Measurements from ENCODE around the gene GRID2. TPM values are rescaled to one million over a fixed set of nuclear protein-coding genes. Genes with fewer than 3 reads are reported as not detected.
"Not testable (repeated sequence)": the region's sequence is repeated elsewhere in the genome, so short reads cannot be mapped to it uniquely, and the experiment has no call there.

The GRID2 gene
- total RNA-seq, 1 donor from 2014 or later: 1.4 TPM

DNA sequence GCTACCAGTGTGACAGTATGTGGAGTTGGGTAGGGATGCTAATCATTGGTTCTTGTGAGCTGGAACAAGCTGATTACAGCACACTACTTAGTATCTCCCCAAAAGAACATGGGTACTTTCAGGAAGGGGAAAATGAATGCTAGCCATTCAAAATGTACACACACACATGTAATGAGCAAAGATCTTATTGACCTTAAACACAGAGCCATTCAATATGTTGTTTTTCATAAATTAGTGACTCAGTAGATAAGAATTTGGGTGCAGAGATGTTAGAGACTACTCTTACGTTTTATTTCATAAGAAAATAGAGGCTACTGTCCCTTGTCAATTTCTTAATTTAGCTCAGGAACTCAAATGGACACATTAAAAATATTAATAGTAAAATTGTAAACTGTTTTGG, 1015.3 kb downstream of the GRID2 start:
- no peak for DNase-seq

DNA sequence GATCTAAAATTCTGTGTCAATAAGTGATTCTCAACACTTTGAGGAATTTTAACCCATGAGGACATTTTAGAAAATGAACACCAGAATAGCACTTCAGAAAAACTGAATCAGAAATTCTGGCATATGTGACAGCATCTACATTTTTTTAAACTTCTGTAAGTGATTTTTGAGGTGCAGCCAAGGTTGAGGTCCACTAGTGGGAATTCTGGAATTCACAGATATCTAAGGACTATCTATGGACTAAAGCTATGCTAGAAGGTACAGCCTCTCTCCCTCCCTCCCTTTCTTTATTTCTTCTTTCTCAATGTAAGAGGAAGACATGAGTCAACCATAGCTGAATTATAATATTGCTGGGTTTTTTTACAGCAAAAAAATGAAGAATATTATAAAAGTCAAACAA, 1016.6 kb downstream of the GRID2 start:
- DNase-seq: peak; percentile 31

DNA sequence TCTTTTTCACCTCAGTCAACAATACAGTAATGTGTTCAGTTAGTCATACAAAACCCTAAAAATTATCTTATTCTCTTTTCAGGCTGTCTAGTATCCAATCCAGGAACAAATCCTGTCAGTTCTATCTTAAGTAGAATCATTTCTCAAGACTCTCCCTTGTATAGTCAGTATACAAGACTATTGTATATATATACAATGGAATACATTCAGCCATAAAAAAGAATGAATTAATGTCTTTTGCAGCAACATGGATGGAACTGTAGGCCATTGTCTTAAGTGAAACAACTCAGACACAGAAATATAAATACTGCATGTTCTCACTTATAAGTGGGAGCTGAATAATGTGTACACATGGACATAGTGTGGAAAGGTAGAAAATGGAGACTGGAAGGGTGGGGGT, 1023.6 kb downstream of the GRID2 start:
- no peak for DNase-seq

DNA sequence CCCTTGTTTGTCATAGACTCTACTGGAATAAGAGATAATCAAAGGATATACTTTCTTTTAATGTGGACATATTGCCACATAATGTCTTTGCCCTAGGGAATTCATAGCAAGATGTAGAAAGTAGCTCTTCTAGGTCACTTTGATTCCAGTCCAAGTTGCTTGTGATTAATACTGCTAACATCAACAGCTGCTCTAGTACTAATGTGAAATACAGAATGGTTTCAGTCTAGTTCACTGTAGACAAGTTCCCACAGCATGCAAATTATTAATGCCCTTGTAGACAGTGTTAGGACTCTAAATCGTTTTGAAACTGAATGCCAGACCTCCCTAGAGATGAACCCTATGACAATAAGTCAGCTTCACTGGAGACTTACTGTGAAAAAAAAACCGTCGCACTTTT, 1030.2 kb downstream of the GRID2 start:
- DNase-seq: no peak

DNA sequence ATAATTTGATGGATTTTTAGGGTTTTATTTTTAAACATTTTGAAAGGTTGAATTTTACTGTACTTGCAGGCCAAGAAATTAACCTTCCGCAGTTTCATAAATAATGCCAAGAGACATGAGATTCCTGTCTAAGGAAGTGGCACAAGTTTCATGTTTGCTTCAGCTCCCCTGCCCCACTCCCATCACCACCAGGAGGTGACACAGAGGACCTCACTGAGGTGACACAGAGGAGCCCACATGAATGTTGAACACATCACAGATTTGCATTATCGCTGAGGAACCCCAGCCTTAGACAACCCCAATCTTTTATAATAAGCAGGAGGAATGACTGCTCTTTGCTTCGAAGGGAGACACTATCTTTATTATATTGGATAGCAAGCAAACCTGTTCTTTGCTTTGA, 1033.4 kb downstream of the GRID2 start:
- no peak for DNase-seq

DNA sequence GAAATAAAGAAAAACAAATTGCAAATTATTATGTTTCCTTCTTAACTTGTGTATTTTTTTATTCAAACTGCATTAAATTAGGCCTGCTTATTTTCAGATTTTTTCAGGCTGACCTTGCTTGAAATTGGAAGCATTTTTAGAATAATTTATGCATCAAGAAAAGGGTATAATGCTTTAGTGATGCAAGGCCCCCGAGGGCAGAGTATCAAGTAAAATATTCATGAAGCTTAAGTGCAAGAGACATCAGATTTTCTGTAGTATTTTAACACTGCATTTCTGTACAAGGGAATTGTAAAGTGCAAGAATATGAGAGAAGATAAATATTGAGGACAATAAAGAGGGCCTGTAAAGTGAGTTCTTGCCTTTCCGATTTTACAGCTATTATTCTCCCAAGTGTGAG, 1039.0 kb downstream of the GRID2 start:
- DNase-seq: no peak

DNA sequence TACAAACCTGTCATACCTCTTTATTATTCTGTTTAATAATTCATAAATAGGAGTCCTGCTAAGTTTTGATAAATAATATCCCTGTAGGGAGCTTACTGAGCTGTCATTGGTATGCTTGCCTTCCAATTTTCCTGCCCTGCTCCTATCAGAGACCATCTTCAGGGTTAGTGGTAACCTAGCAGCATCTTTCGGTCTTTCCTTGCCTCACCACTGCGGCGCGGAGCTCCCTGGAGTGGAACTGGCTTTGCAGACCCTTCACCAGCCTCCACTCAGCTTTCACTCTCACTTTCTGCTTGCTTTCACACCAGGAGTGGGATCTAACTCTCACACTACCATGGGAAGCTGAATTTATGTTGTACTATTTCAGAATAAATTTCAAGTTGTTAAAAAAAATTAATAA, 1043.1 kb downstream of the GRID2 start:
- DNase-seq: no peak

DNA sequence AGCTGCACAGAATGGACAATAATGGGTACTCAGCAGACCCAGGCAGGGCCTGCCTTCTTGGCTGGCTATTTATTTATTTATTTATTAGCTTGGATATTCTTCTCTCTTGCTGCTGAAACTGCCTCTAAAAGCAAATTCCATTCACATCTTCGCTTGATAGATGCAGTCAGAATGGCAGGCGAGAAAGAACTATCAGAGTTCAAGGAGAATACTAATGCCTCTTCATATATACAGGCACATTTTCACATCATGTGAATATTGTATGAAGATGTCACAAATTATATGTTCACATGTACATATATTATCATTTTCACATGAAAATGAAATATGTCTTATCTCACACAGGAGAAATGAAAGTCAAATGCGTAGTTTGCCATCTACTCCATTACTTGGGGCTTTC, 1045.1 kb downstream of the GRID2 start:
- DNase-seq: no peak

DNA sequence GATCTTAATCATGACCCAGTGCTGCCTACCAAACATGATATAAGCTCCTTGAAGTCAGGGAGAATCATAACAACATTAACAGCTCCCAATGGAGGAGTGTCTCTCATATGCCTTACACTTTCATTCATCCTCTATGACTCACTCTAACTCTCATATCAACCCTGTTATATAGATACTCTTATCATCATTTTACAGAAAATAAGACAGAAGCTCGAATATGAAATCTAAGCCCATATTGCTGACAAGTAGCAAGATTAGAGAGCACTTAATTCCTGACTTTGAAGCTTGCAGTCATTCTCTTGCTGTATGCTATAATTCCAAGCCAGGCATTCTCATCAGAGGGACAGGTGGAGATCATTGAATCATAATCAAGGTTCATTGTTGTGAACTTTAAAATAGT, 1048.1 kb downstream of the GRID2 start:
- DNase-seq: no peak

DNA sequence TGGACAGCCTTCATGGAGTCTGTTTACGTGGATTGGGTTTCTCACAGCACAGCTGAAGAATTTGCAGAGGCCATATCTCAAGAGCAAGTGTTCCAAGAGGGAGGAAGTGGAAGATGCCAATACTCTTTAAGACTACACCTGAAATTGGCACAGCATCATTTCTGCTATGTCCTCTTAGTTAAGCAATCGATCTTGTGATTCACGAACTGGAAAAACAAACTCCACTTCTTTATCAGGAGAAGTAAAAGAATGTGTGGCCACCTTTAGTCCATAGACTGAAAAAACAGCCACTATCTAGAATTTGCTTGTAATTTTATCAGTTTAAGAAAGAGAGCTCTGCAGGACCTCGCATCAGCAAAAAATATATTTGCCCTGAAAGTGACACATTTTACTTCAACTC, 1051.6 kb downstream of the GRID2 start:
- no peak for DNase-seq

DNA sequence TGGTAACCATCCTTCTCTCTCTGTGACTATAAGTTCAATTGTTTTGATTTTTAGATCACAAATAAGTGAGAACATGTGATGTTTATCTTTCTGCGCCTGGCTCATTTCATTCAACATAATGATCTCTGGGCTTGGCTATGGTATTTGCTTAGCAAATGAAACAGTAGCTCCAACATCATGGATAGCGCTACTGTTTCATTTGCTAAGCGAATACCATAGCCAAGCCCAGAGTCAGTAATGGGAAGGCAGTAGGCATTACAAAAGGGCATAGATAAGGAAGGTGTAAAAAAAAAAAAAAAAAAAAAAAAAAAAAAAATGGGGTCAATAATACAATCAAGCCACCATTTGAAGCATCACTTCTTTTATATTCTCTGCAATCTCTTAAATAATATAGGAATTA, 1055.8 kb downstream of the GRID2 start:
- no peak for DNase-seq

DNA sequence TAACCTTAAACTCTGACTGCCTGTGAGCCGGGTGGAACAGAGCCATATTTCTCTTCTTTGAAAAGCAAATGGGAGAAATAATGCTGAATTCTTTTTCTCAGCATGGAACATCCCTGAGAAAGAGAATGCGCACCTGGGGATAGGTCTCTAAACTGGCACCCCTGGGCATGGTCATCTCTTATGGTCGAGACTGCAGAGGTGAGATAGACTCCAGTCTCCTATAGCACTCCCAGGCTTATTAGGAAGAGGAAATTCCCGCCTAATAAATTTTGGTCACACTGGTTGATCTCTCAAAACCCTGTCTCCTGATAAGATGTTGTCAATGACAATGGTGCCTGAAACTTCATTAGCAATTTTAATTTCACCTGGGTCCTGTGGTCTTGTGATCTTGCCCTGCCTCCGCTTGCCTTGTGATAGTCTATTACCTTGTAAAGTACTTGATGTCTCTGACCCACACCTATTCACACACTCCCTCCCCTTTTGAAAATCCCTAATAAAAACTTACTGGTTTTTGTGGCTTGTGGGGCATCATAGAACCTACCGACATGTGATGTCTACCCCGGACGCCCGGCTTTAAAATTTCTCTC, 1062.5 kb downstream of the GRID2 start:
- DNase-seq: not testable (repeated sequence)

DNA sequence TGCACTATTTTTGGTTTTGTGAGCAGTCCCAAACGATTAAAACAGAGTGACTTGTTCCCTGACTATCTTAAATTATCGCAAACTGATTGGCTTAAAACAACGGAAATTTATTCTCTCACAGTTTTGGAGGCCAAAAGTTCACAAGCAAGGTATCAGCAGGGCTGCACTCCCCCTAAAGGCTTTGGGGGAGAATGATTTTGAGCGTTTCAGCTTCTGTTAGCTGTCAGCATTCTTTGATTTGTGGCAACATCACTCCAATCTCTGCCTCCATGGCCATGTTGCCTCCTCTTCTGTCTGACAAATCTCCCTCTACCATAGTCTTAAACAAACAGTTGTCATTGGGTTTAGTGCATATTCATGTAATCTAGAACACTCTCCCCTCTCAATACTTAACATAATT, 1065.2 kb downstream of the GRID2 start:
- DNase-seq: no peak

DNA sequence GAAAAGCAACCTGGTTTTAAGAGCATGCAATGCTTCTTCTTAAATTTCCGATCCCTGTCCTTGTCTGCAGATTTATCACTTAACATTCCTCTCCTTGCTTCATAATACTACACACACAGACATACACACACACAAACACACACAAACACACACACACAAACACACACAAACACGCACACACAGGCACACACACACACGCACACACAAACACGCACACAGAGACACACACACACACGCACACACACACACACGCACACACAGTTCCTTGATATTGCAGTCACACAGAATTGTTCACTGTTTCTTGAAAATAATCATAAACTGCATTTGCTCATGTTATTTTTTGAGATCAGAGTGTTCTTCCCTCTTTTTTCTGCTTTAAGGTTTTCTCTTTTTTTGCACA, 1066.5 kb downstream of the GRID2 start:
- DNase-seq: no peak

DNA sequence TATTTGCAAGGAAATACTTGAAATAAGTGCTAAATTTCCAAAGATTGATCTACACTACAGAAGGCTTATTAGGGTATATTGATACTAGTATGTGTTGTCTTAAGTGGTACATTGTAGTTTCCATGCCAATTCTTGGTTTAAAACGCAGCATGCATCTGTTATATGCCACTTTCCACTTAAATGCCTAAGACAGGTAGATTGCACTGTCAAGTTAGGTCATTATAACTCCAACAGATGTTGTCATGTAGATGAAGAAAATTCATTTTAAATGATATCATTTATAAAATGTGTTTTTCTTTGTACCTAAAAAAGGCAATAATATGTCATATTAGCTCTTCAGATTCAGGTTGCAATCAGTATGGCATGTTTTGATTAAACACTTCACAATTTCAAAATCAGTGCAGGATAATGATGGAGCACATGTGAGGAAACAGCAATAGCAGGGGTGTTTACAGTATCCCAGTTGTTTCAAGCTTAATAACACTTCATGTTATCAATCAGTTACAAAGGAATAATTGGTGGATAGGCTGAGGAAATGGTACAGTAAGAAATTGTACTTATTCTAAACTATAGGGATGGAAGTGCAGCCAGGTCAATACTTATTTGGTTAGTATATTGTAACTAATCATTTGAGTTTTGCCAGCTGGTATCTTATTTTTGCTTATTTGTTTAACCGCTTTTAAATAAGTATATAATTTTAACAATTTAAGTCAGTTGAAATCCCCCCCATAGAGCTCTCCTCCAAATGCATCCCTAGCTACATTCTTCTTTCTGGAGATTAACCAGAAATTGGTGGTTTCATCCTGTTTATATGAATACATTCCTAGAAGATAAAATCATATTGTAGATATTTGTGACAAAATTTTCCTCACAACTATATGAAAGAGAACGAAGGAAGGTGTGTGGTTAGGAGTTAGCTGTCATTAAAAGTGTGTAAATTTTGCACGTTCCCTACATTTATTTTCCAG, 1070.4 kb downstream of the GRID2 start:
- no peak for DNase-seq

DNA sequence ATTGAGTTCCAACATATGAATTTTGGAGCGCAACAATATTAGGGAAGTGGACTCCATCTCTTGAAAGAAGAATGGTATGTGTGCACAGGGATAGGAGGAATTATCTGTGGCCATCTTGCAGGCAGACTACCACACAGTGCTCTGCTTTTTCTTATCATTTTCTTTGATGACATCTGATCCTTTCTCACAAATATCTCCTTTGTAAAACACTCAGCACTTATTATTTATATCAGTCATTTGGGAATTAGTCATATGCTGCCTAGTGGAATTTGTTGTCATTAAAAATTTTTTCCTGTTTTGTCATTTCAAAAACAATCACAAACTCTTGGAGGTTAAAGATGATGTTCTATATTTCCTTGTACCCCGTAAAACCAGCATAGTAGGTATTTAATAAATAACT, 1080.5 kb downstream of the GRID2 start:
- no peak for DNase-seq

DNA sequence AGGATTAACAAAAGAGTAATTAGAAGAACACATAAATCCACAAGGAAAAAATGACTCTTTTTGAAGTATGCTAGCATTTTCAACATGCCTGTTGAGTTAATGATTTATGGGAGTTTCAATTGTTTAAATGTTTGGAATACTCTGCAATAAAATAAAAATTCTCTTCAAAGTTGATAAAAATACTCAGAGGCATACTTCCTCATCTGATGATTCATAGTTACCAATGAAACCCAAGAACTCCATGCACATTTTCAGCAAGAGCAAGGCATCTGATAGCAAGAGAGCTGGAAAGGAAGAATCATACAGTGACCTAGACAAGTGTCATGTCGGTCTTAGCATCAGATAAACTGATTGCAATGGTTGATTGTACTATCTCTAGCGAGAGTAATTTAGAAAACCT, 1081.1 kb downstream of the GRID2 start:
- peak; percentile 14 for DNase-seq

DNA sequence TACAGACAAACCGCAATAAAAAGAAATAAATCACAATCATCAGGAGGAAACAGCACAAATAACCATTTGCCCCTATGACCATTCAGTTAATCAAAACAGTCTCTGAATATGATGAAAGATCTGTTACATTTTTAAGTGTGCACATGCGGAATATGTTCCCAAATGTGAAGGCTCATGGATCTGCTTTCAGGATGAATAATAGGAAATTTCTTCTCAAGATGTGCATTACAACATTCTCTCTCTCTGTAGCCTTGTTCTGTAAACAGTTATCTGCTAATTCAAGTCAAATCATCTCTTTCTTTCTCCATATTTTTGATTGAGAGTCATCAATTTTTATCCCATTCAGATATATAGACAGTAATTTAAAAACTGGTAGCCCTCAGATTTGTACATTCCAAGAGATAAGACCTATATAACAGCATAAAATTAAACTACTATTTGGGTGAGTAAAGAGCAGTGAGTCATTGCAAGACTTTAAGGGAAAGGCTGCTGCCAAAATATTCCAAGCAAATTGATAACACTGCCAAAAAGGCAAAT, 1090.8 kb downstream of the GRID2 start:
- DNase-seq: peak; percentile 58

DNA sequence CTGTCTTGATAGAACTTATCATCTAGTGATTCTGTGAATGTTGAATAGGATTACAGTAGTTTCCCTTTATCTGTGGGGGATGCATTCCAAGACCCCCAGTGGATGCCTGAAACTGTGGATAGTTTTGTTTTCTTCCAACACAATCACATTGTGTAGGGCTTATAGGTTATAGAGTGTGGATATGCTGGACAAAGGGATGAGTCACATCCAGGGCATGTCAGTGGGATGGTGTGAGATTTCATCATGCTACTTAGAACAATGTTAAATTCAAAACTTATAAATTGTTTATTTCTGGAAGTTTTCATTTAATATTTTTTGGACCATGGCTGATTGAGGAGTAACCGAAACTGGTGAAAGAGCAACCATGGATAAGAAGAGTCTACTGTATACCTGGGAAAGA, 1092.5 kb downstream of the GRID2 start:
- DNase-seq: no peak

DNA sequence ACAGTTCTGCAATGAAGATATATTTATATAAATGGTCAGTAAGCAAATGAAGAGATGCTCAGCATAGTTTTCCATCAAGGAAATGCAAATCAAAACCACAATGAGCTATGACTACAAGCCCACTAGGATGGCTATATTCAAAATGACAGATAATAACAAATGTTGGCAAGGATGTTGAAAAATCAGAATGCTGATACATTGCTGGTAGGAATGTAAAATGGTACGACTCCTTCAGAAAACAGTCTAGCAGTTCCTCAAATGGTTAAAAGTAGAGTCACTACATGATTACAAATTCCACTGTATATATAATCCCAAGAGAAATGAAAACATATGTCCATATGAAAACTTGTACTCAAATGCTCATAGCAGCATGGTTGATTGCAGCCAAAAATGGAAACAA, 1099.8 kb downstream of the GRID2 start:
- no peak for DNase-seq

DNA sequence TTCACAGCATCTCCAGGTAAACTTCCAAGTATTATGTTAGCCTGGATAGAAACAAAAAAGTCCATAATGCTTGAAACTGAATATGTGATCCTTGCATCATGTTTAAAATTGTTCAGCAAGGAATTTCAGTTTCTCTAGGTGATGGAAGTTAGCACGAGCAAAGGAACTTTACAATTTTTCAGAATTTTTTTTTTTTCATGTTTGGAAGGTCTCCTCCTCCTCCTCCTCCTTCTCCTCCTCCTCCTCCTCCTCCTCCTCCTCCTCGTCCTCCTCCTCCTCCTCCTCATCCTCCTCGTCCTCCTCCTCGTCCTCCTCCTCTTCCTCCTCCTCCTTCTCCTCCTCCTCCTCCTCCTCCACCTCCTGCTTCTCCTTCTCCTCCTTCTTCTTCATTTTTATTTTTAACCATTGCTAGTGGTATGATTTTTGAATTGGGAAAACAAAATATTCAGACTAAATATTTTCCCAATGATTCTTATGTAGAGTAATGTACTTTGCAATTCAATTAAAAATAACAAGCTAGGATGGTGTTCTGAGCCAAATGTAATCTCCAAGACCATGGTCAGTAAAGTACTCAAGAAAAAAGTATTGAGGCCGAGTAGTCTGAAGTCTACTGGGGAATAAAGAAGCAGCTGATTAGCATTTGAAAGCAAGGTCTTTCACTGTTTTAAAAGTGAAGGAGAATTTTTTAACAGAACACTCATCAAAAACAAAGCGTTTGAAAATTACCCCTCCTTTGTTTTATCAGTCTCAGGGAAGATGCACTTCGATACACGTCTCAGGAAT, 1103.9 kb downstream of the GRID2 start:
- DNase-seq: no peak

DNA sequence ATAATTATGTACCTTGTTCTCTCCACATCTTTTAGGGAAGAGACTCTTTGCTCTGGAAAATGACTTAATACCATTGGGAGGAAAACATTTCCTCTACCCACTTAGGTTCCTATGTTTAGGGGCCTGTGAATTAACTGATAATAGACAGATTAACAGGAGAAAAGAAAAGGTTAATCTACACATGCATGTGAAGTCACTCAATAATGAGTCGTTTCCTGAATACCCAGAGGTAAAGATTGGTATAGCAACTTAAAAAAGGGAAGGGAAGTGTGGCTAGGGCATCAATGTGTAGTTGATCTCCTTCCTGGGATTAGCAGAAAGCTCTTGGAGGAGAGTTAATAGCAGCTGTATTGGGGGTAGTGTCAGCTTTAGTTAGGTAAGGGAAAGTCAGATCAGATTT, 1105.3 kb downstream of the GRID2 start:
- no peak for DNase-seq

DNA sequence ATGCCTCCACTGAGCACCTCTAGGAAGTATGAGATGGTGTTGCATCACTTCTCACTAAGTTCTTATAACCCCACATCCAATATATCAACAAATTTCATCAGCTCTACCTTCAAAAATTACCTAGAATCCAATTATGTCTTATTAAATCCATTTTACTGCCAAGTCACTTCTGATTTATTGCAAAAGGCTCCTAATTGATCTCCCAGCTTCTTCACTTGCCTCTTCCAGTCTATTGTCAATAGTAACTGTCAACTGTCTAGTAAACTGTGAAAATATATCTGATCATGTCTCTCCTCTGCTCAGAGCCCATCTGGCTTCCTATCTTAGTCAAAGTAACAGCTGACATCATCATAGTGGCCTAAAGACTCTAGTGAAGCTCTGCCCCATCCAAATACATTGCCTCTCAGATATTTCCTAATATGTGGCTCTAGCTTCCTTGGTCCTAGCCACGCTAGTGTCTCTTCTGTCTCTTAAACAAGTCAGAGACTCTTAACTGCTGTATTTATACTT, 1110.3 kb downstream of the GRID2 start:
- no peak for DNase-seq
